ENCODE results near the gene DST.

GRCh38 chr6:56575736-56576135, 67.0 kb downstream of the DST start:
- TF ChIP-seq CTCF (IDR thresholded peaks at IDR 0.05; ENCODE audit: low read length), result no peak
- TF ChIP-seq EZH2 (optimal IDR thresholded peaks at IDR 0.05; ENCODE audit: low read depth, low read length), result no peak
- no peak for TF ChIP-seq EZH2phosphoT487 (IDR thresholded peaks at IDR 0.05; ENCODE audit: low read length)
